LHCN-M2 (cell line): ENCODE measurements around the gene NEIL1. TPM values are rescaled to one million over a fixed set of nuclear protein-coding genes. Genes with fewer than 3 reads are reported as not detected.
A peak's percentile ranks its signal among the peaks of the same experiment; 100 is the strongest.
"Not testable (repeated sequence)": the region's sequence is repeated elsewhere in the genome, so short reads cannot be mapped to it uniquely, and the experiment has no call there.

Experiments used
- DNase-seq: peaks from one replicate; pipeline ENCODE4 v3.0.0-alpha.2; 2012; ENCODE audit warnings: low read depth
- total RNA-seq: library from RNA; depleted of rRNA; stranded (reverse); fragments of >200 nt; gene quantifications from 2 replicates; pipeline ENCODE4 v1.2.3, GENCODE V29; 2014; rRNA removed

Gene NEIL1
- total RNA-seq, 1 experiment from 2014 or later: 3.0 TPM

DNA sequence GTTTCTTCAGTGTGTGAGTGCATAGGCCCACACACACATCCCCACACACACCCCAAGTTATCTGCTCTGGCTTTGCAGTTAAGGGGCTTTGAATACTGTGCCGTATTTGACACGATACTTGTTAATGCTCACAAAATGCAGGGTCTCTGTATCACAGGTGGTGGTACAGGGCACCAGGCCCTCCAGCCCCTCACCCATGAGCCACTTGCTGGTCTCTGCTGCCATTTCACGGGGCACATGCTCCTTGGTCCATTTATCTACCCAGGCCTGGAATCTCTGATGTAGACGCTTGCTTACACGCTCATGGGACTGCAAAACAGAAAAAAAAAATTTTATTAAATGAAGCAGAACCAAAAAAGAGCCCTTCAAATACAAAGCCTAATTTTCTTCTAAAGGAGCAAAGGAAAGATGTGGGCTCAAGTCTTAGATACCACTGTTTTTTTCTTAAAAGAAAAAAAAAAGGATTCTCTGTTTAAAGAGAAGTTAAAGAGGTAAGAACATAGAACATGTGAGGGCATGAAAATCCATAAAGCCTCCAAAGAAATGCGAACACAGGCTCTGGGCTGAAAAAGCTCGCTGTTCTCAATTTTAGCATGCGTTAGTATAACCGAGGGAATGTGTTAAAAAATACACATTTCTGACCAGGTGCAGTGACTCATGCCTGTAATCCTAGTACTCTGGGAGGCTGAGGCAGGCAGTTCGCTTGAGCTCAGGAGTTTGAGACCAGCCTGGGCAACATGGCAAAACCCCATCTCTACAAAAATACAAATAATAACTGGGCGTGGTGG lies 25.3 kb downstream of the NEIL1 start:
- DNase-seq: peak; percentile 17

DNA sequence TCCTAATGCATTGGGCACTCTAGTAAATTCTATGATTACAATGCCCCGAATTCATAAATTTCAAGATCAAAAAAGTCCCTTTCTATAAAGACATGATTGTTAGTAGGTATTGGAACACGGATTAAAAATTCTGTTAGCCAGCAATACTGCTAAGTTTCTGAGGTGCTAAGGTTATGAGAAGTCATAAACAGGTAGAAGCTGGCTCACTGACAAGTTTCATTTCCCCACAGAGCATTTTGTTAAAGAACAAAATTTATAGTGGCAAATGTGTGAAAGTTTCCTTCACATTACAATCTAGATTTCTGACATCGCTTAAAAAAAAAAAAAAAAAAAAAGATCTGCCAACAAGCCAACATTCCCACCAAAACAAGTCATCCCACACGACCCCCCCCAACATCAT lies 33.9 kb downstream of the NEIL1 start:
- no peak for DNase-seq

DNA sequence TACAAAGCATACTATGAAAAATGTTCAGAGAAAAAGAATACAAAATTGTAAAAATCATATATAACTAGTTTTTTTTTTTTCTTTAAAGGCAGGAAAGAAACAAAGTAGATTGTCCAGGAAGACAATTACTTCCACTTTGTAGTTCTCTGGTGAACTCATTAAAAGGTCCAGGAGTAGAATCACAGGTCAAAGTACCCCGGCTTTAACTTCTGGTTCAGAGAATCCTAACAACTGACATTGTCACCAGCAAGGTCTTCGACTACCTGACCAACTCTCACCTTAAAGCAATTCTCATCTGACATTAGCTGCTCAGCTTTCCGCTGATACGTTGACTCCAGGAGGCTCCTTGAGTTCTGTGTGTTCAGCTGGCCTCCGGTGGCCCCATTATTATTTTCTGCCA lies 37.1 kb downstream of the NEIL1 start:
- DNase-seq: not testable (repeated sequence)

DNA sequence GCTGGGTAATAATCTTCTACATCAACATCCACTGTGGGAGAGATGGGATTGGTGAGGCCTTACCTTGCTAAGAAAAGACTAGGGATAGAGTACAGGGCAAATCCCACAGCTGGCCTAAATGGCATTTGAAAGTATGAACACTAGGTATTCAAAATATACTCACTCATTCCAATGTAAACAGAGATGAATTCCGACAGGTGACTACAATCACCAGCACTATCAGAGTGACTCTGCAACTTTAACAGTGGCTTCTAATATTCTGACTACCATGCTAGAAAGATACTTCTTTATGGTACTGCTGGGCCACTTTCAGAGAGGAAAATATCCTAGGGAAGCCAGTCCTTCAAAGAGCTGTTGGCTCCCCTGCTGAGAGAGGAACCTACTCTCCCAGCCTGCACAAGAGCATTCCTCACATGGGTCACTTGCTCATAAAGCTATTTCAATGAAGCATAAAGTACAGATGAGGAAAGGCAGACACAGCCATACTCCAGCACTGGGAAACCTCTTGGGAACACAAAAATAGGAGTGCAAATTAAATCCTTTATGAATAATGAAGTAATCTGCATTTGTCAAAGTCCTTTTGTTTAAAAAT lies 43.0 kb downstream of the NEIL1 start:
- DNase-seq: no peak

DNA sequence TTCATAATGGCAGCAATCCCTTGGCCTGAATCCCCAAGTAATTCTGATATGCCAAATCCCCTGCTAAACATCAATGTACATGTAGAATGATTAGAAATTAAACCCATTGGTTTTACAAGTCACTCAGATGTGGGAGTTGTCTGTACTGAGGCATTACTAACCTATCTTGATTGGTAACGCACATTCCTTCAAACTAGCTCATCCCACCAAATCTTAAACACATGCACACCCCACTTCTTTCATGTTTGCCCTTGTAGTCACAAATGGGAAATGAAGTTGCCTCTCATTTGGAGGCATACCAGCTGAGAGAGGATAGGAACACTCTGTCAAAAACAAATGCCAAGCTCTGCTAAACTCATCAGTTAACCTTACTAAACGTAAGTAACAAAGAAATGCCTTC lies 50.7 kb downstream of the NEIL1 start:
- DNase-seq: peak; percentile 2

DNA sequence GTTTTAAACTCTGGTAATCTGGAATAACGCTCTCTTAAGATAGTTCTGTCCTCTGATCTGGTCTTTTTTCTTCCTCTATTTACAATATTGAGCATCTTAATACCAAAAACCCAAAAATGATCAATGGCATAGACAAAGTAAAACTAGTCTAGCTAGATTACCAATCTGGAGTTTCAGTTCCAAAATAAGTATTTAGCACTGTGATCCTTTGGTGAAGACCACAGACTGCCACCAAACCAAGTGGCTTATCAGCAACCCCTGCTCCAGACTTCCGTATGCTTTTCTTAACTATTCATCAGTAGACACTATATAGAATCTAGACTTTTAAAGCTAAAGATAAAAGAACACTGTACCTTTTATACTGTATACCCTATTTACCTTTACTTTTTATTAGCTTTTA lies 57.1 kb downstream of the NEIL1 start:
- DNase-seq: no peak

Other genes with a start within 250 kb of the NEIL1 start
- gene C15orf39, start 145.2 kb upstream of the NEIL1 start, total RNA-seq: 3.1 and 3.3 TPM in 2 replicates
- gene GOLGA6C, start 88.7 kb upstream of the NEIL1 start, total RNA-seq: not detected in 2 replicates
- not detected in 2 replicates for gene GOLGA6D, start 64.2 kb upstream of the NEIL1 start, total RNA-seq
- gene COMMD4, start 11.0 kb upstream of the NEIL1 start, total RNA-seq: 185 and 198 TPM in 2 replicates
- gene MAN2C1, start 21.6 kb downstream of the NEIL1 start, total RNA-seq: 85.2 and 91.5 TPM in 2 replicates
- gene SIN3A, start 104.7 kb downstream of the NEIL1 start, total RNA-seq: 21.5 and 26.9 TPM in 2 replicates
- gene PTPN9, start 232.3 kb downstream of the NEIL1 start, total RNA-seq: 23.5 and 25.0 TPM in 2 replicates